ENCODE results near the gene SSBP4. TPM values are rescaled to one million over a fixed set of nuclear protein-coding genes. Genes with fewer than 3 reads are reported as not detected.

Gene SSBP4
- total and polyA plus RNA-seq, 9 of the 15 experiments (the other 6 are each of a cell fraction or from before 2014, with no cell fraction given): 1.1 to 189 (median 39.0) TPM

- TF ChIP-seq CHD7 (IDR thresholded peaks at IDR 0.05; ENCODE audit: low read depth, low read length) (no peak), EHMT2 (IDR thresholded peaks at IDR 0.05) (no peak)
Observed at GRCh38 chr19:18450931-18451836, 32.0 kb downstream of the SSBP4 start (continued).

Data from K562 (cell line).